NT2/D1 (cell line): ENCODE measurements around the gene PACS1.

ENCODE experiments used
- SUZ12 ChIP-seq: IDR thresholded peaks from 2 replicates; pipeline ENCODE4 v1.6.1; 2011; ENCODE audit not compliant: insufficient read length, insufficient read depth; ENCODE audit errors: extremely low read depth
- ZNF274 ChIP-seq: IDR thresholded peaks from 2 replicates; pipeline ENCODE4 v1.6.1; 2011; ENCODE audit warnings: mild to moderate bottlenecking, low read depth, low read length

- TF ChIP-seq ZNF274 = no peak
- no peak for TF ChIP-seq SUZ12
Observed at GRCh38 chr11:66036334-66036710, 33.8 kb upstream of the PACS1 start.
